Stimulated activated CD8-positive, alpha-beta memory T cell treated with anti-CD3 and anti-CD28 coated beads, Interleukin-4, amount 100 ng/mL, for 48 hours (primary cell): Measurements from ENCODE around the gene SRRT.
"Not testable (repeated sequence)": the region's sequence is repeated elsewhere in the genome, so short reads cannot be mapped to it uniquely, and the experiment has no call there.

ENCODE experiments used
- DNase-seq: peaks from one replicate; pipeline ENCODE4 v3.0.0-alpha.2; 2020

The SRRT gene

GRCh38 chr7:100895956-100896731 lies 21.2 kb downstream of the SRRT start:
- DNase-seq = peak; percentile 48

DNA sequence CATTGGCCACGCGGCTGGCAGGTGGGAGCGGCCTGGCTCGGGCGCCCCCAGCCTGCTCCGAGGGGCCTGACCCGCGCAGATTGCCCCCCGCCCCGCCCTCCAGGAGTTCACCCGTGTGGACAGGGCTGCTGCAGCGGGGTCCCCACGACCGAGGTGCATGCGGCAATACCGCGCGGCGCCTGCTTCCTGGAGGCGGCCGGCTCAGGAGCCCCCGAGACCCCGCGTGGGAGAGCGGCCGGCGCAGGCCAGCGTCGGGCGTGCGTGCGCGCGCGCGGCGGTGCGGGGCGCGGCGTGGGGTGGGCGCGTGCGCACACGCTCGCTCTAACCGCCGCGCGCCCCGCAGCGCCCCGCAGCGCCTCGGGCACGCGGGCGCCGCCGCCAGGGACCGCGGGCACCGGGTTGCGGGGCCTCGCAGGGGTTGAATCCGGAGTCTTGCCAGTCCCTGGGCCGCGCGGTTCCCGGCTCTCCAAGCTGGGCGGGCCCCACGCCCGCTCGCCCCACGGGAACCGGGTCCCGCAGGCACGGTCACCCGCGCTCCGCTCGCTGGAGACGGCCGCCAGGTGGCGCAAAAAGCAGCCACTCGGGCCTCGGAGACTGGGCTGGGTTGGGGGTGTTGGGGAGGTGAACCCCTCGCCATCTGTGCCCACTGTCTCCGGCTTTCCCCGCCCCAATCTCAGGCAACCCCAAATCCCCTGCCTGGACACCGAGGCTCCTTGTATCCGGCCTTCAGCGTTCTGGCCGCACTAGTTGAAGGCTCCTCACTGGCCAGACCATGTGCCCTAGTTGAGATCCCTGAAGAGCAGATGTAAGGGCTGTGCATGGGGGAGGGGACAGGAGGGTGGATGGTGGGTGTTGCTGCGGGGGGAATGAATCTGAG lies 22.1 kb downstream of the SRRT start:
- DNase-seq = peak; percentile 81

- DNase-seq = no peak
These were observed 23.0 kb downstream of the SRRT start for GRCh38 chr7:100897772-100898454.

DNA sequence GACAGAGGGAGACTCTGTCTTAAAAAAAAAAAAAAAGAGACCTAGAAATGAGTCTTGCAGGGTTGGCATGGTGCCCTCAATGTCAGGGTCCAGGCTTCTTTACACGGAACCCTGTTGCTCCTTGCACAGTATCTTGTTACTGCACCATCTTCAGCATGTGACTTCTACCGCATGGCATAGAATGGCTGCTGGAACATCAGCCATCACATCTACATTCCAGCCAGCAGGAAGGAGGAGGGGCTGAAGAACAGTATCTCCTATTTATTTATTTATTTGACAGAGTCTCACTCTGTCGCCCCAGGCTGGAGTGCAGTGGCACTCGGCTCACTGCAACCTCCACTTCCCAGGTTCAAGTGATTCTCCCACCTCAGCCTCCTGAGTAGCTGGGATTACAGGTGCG lies 24.5 kb downstream of the SRRT start:
- no peak for DNase-seq

DNA sequence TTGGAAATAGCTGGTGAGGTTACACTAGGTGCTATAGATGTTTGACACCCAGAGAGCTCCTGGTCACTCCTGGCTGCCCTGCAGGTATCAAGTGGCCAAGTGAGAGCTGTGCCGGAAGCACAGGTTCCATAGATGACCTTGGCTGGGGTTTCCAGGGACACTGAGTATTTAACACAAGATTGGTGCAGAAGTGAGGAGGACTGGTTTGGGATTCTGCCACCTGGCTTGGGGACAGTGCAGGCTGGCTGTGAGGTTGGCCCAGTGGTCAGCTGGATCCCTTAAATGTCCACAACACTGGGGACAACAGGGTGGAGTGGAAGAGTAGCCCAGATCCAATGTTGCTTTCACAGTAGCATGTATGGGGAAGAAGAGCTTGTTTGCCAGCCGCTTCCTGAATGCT lies 26.1 kb downstream of the SRRT start:
- DNase-seq = no peak

DNA sequence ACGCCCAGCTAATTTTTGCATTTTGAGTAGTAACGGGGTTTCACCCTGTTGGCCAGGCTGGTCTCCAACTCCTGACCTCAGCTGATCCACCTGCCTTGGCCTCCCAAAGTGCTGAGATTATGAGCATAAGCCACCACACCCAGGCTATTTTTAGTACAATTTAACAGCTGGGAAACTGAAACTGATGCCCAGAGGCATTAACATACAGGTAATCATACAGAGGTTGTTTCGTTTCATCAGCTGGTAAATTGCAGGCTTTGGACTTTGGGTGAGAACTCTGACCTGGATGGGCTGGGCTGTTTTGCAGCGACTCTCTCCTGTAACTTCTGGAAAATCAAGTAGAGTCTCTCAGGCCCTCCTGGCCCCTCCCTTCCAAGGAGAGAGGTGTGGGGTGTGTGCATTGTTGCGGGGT lies 27.0 kb downstream of the SRRT start:
- no peak for DNase-seq

DNA sequence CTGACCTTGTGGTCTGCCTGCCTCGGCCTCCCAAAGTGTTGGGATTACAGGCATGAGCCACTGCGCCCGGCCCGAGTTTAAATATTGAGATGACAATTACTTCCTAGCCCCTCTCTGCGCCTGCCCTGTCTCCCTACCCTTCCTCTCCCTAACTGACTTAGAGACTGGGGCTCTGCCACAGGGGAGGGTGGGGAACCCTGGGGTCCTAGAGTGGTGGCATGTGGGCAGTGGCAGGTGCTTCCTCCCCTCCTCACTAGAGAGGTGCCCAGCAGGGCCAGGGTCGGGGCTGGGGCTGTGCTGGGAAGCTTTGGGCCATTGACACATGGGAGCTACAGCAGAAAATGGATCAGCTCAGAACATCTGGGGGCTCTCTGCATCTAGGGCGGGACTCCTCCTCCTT lies 27.7 kb downstream of the SRRT start:
- DNase-seq = no peak

- DNase-seq = no peak
These were observed 33.6 kb downstream of the SRRT start for GRCh38 chr7:100908512-100908911.

DNA sequence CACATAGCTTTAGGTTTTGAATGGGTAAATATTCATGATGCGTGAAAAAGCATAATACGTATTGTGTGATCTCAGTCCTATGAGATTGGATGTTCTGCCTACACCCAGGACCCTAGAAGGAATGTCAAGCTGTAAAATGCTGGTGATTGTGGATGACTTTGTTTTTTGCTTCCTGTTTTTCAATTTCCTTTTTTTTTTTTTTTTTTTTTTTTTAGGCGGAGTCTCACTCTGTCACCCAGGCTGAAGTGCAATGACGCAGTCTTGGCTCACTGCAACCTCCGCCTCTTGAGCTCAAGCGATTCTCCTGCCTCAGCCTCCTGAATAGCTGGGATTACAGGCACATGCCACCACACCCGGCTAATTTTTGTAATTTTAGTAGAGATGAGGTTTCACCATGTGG lies 35.5 kb downstream of the SRRT start:
- not testable (repeated sequence) for DNase-seq

DNA sequence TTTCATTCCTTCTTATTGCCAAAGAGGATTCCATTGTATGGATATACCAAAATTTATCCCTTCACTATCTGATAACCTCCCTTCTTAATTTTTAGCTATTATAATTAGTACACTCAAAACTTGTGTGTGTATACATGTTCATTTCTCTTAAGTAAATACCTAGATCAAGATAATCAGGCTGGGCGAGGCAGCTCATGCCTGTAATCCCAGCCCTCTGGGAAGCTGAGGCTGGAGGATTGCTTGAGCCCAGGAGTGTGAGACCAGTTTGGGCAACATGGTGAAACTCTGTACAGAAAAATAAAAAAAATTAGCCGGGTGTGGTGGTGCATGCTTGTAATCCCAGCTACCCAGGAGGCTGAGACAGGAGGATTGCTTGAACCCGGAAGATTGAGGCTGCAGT lies 36.6 kb downstream of the SRRT start:
- DNase-seq = no peak

DNA sequence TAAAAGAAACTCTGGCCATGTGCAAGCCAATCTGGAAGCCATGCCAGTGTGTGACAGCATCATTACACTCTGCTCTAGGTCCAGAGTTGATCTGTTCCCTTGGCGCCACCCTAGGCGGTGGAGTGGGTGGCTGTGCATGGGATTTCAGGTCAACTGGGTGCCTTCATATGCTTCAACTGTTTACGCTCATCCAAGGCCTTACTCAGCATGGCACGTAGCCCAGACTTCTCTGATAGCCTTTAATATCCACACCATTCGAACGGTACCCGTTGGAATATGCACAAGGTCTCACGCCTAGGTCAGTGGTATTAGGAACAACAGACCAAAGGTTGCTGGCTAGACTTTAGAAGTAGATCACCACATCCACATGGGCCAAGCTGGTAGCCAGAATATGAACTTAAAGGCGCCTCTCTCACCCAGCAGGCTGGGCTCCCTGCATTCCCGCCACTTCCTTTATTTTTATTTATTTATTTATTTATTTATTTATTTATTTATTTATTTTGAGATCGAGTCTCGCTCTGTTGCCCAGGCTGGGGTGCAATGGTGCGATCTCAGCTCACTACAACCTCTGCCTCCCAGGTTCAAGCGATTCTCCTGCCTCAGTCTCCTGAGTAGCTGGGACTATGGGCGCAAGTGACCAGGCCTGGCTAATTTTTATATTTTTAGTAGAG lies 39.4 kb downstream of the SRRT start:
- DNase-seq = no peak

DNA sequence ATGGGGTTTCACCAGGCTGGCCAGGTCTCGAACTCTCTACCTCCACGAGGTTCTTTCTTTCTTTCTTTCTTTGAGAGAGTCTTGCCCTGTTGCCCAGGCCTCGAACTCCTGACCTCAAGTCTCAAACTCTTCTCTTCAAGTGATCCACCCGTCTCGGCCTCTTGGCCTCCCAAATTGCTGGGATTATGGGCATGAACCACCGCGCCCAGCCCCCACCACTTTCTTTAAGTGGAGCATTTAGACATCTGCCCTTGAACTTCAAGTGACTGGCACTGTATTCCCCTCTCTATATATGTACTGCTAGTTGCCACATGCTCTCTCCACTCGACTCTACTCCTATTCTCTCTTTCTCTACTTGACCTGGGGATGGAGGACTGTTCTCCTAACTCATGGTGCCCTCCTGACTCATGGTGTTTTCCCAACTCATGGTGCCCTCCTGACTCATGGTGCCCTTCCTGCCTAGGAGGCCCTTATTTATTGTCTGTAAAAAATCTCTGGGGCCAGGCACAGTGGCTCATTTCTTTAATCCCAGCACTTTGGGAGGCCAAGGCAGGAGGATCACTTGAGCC lies 40.1 kb downstream of the SRRT start:
- DNase-seq = no peak

GRCh38 chr7:100919335-100919734 lies 44.4 kb downstream of the SRRT start:
- not testable (repeated sequence) for DNase-seq

GRCh38 chr7:100919779-100920437 lies 45.0 kb downstream of the SRRT start:
- not testable (repeated sequence) for DNase-seq

- no peak for DNase-seq
These were observed 46.1 kb downstream of the SRRT start for GRCh38 chr7:100921039-100921438.

DNA sequence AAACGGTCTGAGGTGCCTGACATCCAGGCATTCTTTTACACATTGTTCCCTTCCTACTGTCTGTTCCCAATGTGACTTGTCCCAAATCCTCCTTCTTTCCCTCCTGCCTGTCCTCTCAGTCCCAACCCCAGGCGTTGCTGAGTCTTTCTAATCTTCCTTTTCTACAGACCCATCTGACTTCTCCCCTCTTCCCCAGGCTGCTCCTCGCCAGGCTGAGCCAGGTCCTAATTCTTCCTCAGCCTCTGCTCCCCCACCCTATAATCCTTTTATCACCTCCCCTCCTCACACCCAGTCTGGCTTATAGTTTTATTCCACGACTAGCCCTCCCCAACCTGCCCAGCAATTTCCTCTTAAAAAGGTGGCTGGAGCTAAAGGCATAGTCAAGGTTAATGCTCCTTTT lies 48.7 kb downstream of the SRRT start:
- DNase-seq = not testable (repeated sequence)

- DNase-seq = no peak
These were observed 54.9 kb downstream of the SRRT start for GRCh38 chr7:100929808-100930174.

GRCh38 chr7:100933734-100934133 lies 58.8 kb downstream of the SRRT start:
- DNase-seq = no peak

DNA sequence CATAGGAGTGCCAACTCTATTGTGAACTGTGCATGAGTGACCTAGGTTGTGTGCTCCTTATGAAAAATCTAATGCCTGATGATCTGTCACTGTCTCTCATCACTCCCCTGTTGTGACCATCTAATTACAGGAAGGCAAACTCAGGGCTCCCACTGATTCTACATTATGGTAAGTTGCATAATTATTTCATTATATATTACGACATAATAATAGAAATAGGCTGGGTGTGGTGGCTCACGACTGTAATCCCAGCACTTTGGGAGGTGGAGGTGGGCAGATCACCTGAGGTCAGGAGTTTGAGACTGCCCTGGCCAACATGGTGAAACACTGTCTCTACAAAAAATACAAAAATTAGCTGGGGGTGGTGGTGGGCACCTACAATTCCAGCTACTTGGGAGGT lies 60.5 kb downstream of the SRRT start:
- DNase-seq = not testable (repeated sequence)

GRCh38 chr7:100936167-100936566 lies 61.3 kb downstream of the SRRT start:
- not testable (repeated sequence) for DNase-seq
